GM19193 (cell line): Measurements from ENCODE around the gene TTC3.

Experiments
- POLR2A ChIP-seq: IDR thresholded peaks from 4 replicates; pipeline ENCODE4 v1.6.1; 2011; ENCODE audit not compliant: insufficient read depth, insufficient read length; ENCODE audit errors: extremely low read depth

Gene TTC3

GRCh38 chr21:37231671-37232070, 158.6 kb downstream of the TTC3 start:
- TF ChIP-seq POLR2A: no peak

GRCh38 chr21:37232274-37233018, 159.4 kb downstream of the TTC3 start:
- TF ChIP-seq POLR2A: no peak

- no peak for TF ChIP-seq POLR2A
These were observed 160.6 kb downstream of the TTC3 start for GRCh38 chr21:37233551-37234146.

DNA sequence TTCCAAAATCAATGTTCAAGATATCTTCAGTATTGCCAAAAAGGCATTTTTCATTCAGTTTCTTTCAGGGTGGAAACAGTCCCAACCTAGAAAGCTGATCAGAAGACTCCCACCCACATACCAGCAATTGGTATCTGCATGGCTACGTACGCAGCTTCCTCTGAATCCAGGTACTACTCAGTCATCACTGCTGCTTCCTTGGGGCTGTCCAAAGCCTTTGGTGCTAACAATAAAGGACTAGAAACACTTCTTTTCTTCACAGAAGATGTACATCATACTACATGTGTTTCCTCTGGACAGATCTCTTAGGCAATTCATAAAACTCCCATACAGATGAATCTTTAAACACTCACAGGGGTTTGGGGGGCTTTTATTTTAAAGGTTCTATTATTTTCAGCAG, 164.3 kb downstream of the TTC3 start:
- no peak for TF ChIP-seq POLR2A

- no peak for TF ChIP-seq POLR2A
These were observed 164.7 kb downstream of the TTC3 start for GRCh38 chr21:37237764-37238163.

GRCh38 chr21:37240978-37241377, 167.9 kb downstream of the TTC3 start:
- no peak for TF ChIP-seq POLR2A

DNA sequence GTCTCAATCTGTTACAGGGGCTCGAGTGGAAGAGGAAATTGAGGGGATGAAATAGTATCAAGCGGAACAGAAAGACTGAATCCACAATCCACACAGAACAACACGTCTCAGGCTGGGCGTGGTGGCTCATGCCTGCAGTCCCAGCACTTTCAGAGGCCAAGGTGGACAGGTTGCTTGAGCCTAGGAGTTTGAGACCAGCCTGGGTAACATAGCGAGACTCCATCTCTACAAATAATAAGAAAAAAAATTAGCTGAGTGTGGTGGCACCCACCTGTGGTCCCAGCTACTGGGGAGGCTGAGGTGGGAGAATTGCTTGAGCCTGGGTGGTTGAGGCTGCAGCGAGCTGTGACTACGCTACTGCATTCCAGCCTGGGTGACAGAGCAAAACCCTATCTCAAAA, 168.4 kb downstream of the TTC3 start:
- no peak for TF ChIP-seq POLR2A

- TF ChIP-seq POLR2A: no peak
These were observed 170.9 kb downstream of the TTC3 start for GRCh38 chr21:37243961-37244360.

DNA sequence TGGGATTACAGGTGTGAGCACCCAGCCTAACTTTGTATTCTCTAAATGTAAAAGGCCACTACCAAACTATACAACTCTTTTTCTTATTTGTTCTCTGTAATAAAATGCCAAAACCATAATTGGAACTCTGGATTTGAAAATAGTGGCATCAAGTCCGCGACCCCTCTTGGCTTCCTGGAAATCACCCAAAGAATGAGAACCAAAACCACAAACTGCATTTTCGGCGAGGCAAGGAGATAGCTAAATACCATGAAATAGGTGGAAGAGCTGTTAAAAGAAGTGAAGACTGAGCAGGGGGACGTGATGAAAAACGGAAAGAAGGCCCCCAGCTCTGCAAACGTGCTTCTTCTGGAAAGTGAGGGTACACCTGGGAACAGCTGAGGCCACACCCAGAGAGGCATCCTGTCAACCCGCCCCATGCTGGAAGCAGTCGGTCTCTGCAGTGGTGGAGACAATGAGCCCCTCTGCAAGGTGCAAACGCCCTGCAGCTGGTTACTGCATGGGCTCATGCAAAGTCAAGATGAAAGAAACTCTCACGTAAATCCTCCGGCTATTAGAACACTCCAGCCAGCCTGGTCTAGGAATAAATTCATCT, 171.5 kb downstream of the TTC3 start:
- TF ChIP-seq POLR2A: no peak

DNA sequence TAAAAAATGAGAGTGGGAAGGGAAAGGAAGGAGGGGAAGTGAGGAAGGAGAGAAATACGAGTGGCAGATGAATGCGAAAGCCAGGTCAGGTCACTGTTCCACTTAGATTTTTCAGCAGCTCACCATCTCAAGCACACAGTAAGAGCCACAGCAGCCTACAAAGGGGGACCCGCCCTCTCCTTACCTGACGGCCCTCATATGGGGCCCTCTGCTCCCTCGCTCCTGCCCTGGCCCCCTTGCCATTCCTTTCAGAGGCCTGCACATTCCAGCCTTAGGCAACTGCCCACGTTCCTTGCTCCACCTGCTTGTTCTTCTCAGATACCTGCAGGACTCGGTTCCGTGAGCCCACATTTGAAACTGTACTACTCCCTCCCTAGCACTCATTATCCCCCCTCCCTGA, 172.1 kb downstream of the TTC3 start:
- no peak for TF ChIP-seq POLR2A

GRCh38 chr21:37248298-37248697, 175.2 kb downstream of the TTC3 start:
- TF ChIP-seq POLR2A: no peak

DNA sequence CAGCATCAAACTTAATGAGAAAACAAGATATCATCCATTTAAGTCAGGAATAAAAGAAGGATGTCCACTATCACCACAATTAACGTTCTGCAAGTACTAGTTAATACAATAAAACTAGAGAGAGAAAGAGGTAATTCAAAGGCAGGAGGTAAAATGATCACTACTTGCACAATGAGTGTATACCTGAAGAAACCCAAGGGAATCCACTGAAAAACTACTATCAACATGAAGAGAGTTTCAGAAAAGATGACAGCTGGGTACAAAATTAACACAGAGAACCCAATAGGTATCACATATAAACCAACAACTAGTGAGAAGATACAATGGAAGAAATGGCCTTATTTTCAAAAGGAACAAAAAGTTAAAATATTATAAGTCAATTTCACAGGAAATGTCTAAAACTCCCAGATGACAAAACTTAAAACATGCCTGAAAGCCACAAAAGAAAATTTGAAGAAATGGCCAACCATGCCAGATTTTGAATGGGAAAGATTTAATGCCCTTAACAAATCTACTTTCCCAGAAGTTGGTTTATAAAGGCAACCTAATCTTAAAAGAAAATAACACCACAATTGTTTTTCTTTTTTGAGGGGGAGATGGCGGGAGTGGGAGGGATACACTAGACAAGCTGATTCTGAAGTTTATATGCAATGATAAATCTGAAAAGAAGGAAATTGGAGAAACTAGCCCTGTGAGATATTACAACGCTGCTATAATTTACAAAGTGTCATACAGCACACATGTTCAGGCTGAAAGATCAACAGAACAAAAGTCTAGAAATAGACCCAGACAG, 176.3 kb downstream of the TTC3 start:
- TF ChIP-seq POLR2A: no peak

GRCh38 chr21:37251294-37251634, 178.2 kb downstream of the TTC3 start:
- TF ChIP-seq POLR2A: no peak
